HG03354 (cell line): ENCODE results near the gene TRNT1.

Experiments
- ATAC-seq: cut with Tn5 transposase; IDR thresholded peaks from one replicate; pipeline ENCODE4 v1.9.1; 2021; ENCODE audit warnings: mild to moderate bottlenecking; ENCODE audit not compliant: unreplicated experiment, poor library complexity, severe bottlenecking

TRNT1 gene

DNA sequence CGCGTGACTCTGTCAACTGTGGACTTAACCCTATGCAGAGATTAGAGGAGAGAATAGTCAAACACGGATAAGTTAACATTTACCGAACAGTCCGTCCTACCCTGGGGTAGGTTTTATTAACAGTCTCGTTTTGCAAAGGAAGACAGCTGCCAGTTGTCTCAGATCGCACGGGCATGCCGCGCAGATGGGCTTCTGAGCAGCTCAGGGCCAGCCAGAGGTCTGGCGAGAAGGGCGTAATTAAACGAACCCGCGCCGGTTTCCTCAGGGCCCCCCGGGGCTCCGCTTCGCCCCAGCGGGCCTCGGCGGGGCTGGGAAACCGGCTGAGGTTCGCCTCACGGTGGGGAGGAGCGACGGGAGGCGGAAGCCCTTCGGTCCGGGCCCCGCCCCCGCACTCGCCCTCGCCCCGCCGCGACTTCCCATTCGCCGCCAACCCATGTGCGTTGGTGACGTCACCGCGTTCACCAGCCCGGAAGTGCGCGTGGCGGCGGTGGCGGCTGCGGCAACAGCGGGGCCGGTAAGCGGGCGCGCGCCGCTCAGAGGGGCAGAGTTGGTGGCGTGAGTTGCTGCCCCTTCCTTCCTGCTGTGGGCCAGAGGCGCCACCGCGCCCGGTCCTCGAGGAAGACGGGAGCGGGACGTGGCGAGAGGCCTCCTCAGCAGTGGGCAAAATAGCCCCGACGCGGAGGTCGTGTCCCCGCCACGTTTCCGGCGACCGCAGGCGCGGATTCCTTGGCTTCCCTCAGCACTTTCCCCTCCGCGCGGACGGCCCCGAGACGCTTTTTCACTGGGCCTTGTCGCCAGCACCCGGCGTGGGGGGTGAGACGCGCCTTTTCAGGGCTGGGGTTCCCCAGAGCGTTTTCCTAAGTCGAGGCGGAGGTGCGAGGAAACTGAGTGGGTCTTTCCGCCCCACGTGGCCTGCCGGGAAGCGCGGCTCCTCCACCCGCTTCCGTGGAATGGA, at the start of gene TRNT1:
Gene TRNT1 (plus strand): TSS at position 464 of the 955 bp plus-strand sequence. CDS start 2,101 bp downstream, outside the sequence.
- ATAC-seq, result peak; percentile 96

DNA sequence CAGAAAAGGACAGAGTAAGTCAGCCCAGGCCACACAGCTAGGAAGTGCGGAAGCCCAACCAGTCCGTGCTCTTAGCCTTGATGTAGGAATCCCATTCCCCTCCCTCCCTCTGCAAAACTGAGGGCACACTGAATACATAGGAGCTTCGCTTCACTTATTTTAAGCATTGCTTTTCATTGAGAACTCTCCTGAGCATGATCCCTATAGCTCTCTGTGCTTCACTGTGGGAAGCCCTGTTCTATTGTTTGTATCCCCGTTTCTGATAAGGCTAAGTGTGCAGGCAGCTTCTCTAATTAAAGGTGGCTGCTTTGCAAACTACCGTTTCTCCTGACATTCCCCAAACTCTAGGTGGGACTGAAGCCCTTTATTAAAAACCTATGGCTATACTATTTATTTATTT, 46.4 kb upstream of the TRNT1 start:
- ATAC-seq, result no peak

DNA sequence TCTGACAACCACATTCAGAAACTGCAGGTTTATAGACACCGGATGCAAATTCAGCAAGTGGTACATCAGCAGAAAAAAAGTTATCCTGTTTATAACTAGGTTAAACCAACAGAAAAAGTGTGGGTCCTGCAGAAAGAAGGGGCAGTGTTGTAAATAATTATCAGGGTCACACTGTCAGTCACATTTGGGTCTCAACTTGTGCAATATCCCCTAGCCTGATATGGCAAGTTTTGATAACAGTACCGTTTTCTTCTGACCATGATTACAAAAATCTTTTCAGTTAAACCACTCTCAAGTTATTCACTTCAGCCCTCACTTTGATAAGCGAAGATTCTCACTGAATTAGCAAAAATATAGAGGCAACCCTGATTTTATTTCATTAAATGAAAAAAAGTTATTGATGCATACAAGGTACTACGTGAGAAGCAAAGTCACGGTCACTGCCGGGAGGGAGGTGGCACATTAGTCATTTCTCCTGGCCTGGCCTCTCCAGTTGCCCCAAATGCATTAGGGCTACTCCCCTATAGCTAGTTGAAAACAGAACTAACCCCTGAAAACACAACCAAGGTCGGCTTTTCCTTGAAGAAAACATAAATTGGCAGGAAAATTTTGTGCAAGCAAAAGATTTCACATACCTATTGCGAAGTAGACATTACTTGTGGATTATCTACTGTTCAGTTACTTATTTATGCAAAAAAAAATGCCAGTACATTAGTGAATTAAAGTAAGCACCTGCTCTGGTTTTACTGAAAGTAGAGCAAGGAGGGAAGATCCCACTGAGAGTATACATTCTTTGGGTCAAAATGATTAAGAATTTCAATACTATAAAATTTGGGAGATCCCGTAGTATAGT, 45.1 kb upstream of the TRNT1 start:
- ATAC-seq, result peak; percentile 71

DNA sequence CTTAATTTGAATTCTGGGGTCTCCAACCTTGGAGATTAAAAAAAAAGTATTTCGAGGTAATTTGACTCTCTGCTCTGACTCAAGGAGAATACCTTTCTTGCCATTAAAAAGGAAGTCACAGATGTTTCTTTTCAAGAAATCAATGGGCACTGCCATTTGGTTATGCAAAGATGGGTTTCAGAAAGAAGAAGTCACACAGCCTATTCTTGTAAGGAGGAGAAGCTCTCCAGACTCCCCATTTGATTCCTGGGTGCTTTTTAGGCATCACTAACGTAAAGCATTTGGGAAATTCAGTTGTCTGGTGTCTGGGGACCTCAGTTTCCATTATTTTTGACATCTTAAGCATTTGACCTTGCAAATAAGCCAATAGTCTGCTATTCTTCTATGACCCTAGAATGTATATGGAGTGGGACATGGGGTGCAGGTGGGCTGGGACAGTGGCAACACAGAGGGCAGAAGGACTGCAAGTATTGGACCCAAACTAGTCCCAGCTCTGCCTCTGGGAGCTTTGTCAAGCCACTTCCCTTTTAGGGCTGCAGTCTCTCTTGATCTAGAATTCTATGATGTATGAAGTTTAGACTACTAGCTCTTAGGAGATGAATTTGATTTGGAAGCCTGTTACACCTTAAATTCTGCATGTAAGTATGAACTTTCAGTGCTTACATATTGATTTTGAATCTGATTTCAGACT, 44.4 kb upstream of the TRNT1 start:
- ATAC-seq, result peak; percentile 86

DNA sequence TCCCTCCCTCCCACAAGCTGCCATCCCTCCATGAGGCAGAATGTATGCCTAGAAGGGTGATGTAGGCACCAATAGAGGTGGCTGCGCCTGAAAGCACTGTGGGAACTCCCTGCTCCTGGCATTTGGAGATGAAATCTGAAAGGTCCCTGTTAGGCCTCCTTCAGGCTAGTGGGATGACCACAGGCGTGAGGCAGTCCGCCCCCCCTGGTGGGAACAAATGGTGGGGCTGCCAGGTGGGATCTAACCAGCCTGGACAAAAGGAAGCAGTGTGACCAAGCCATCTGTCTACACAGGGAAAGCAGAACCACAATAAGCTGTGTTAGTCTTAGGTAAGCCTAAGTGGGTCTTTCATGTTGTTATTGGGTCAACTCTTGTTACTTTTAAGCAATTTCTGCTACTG, 41.9 kb upstream of the TRNT1 start:
- ATAC-seq, result no peak

DNA sequence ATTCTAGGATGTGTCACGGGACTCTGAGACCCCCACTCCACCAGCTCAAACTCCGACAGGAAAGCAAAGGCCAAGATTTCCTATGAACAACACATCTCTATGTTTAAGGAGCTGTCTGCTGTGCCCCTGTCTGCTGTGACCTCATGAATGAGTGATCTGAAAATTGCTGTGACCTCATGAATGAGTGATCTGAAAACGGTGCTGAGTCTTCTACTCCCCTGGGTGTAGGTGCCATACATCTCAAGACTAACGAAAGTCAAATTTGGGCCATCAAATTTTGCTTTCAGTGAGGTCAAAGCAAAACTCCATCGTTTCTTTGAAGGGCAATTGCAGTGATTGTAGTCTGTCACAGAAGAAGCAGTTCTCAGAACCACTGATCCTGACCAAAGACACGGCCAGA, 41.0 kb upstream of the TRNT1 start:
- no peak for ATAC-seq

DNA sequence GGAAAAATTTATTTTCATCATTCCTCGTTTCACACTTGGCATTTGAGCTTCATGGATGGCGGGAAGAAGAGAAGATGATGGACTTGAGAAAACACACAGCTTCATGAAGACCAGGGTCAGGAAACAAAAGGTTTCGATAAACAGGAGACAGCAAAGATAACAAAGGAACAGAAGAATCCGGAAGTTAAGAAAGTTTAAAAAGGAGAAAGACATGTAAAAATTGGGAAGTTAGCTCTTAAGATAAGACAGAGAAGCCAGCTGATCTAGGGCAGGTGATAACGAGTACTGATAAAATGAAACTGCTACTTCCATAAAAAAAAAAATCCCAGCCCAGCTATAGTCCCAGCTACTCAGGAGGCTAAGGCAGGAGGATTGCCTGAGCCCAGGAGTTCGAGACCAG, 40.5 kb upstream of the TRNT1 start:
- ATAC-seq, result no peak

DNA sequence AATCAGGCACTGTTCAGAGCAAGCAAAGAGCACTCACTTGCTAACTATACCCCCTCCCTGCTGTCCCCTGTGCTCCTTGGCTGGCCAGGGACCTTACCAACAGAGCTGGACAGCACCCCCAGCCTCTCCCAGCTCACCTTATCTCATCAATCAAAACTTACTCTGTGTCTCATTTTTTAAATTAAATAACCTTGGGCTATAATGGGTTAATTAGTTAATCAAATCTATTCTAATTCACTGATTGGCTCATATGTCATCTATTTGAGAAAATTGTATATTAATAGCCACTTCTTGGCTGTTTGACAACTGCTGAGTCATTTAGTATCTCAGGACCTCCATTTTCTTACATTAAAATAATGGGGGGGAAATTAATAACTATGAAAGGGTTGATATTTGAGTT, 39.5 kb upstream of the TRNT1 start:
- no peak for ATAC-seq

DNA sequence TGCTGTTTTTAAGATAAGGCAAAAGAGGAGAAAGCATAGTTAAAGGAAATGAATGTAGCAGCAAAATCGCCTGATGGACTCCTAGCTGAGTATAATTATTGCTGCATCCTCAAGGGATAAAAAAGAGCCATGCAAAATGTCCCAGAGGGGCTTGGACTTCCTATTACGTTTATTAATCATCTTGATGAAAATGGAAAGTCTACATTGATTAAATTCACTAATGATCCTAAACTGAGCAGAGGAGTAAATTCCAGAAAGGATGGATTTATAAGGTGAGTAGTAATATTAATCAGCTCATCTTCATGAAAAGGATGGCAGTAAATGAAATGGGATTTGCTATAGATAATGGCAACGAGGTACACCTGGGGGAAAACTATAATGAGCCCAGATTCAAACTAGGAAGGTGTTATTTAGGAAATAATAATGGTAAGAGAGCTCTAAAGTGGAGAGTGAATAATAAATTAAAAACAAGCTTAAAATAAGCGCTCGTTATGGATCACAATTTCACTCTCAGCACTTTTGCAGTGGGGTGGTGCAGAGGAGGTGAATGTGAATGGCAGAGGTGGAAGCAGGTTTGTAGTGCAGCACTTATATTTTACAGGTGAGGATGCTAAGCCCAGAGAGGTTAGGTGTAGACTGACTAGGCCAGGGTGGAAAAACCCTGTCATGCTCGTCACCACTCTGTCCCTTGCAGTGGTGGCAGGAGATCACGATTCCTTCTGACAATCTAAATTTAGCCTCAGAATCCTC, 38.8 kb upstream of the TRNT1 start:
- no peak for ATAC-seq

DNA sequence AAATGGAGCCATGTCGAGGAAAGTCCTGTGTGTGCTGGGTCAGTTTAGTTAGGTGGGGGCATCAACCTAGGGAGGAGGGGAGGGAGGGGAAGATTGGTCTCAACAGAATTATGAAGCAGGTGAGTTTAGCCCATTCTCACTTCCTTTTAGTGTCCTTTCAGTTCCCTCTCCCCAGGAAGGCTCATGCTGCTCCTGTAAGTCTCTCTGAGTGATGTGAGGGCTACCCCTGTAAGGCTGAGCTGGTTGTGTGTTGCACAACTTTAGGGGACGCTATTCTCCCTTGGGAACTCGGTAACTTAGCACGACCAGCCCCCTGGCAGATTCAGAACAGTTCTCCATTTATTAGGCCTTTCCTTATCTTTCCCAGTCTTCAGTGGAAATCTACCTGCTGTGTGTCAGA, 37.7 kb upstream of the TRNT1 start:
- ATAC-seq, result peak; percentile 99

DNA sequence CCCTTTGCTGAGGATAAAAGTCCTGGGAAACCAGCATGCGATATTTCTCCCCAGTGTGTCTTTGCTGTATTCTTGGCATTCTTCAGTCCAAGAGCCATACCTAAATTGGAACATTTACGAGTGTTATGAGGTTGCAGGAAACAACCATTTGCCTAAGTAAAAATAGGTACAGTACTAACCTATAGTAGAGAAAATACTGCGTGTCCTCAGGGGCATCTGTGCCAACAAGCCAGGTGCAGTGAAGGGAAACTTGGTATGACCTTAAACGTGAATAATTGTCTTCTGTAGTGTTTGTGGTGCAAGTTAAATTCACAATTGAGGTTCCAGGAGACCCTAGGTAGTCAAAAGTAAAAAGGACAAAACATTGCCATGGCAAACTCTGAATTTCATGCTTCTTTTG, 28.8 kb upstream of the TRNT1 start:
- no peak for ATAC-seq

DNA sequence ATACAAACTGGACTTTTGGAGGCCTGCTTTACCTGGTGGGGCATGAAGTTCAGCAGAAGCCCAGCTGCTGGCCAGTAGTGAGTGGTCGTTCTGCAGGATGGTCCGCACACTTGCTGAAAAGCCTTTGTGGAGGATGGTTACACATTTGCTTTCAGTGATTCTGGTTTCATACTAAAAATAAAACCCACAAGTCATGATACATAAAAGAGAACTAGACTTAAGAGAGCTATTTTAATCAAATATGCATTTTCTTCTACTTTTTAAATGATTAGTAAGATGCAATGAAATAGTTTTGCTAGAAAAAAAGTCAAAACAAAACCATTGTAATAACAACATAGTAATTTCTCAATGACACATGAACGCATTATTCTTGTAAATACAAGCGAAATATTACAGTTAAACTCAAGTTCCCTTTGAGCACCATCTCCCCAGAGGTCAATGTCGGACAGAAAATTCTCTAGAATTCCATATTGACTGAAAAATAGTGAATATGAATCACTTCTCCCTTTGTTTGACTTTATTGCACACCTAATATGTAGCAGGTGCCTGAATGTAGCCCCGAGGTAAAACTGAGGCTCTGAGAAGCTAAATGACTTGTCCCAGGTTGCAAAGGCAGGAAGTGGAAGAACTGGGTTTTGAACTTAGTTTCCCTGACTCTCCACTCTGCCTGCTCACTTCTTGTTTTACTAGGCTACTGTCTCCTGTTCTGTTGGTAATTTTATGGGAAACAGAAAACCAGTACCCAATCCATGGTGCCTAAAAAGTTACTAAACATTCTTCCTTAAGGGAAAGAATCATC, 24.9 kb upstream of the TRNT1 start:
- ATAC-seq, result no peak

DNA sequence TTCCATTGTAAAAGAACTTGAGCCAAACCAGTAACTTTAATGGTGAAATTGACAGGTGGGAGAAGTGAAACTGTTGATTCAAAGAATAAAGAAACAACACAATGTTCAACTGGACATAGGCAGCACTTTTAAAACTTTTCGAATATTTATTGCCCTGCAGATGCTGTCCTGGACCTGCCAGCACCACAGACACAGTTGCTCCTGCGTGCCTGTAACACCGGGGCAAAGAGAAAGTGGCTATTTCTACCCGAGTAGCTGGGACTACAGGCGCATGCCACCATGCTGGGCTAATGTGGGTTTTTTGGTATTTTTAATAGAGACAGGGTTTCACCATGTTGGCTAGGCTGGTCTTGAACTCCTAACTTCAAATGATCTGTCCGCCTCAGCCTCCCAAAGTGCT, 24.0 kb upstream of the TRNT1 start:
- no peak for ATAC-seq

DNA sequence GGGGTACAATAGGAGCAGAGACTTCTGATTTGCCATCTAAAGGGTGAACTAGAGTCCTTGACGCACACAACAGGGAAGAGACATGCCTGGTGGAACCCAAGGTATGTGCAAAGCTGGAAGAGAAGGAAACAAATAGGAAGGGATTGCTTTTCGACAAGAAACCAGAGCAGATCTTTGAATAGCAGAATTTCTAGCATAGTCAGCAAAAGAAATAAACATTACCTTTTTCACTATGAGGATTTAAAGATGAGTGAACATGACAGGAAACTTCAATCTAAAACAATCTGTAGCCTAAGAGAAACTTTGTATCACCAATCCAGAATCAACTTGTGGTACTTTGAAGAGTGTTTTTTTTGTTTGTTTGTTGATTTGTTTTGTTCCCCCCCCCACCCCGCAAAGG, 21.5 kb upstream of the TRNT1 start:
- no peak for ATAC-seq

DNA sequence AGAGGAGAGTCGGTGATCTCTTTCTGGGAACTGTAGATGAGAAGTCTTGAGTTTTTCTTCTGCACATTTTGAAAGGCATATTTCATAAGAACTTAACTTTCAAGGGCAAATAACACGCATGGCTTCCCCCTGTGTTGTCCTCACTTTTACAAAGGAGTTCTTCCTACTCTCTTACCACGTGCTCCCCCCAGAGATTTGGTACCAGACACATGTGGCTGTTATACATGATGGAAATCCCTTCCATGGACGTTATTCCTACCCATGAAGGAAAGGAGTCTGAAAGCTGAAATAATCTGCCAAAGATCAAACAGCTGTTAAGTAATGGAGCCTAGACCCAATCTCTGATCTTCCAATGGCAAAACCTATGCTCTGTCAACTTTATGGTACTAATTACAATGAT, 20.9 kb upstream of the TRNT1 start:
- ATAC-seq, result no peak

DNA sequence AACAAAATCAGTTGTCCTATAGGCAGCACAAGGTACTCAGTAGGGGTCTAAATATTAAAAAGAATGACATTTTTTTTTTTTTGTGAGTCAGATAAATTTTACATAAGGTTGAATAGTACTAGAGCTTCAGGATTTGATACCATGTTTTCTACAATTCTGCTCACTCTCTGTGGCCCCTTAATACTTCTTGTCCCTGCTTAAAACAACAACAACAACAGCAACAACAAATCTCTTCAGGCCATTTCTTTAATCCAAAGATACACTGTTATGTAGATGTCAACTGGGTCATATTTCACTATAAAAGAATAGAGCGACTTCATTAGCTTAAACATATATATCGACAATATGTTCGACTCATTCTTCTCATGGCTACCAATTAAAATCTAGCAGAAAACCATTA, 19.6 kb upstream of the TRNT1 start:
- no peak for ATAC-seq

DNA sequence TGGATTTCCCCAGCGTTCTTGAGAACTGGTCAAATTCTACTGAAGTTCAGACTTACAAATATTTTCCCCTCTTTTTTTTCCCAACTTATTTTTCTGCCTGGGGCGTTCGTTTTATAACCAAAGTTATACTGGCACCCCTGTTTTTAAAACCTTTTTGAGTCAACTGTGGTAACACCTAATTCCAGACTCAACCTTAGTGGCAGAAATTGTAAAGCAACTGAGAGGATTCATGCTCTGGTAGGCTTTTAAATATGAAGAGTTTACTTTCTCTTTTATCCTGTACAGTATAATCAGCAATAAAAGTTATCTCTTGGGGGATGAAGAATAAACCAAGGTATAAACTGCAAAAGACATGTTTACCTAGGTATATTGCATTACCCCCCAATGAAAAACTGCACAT, 18.9 kb upstream of the TRNT1 start:
- ATAC-seq, result no peak

DNA sequence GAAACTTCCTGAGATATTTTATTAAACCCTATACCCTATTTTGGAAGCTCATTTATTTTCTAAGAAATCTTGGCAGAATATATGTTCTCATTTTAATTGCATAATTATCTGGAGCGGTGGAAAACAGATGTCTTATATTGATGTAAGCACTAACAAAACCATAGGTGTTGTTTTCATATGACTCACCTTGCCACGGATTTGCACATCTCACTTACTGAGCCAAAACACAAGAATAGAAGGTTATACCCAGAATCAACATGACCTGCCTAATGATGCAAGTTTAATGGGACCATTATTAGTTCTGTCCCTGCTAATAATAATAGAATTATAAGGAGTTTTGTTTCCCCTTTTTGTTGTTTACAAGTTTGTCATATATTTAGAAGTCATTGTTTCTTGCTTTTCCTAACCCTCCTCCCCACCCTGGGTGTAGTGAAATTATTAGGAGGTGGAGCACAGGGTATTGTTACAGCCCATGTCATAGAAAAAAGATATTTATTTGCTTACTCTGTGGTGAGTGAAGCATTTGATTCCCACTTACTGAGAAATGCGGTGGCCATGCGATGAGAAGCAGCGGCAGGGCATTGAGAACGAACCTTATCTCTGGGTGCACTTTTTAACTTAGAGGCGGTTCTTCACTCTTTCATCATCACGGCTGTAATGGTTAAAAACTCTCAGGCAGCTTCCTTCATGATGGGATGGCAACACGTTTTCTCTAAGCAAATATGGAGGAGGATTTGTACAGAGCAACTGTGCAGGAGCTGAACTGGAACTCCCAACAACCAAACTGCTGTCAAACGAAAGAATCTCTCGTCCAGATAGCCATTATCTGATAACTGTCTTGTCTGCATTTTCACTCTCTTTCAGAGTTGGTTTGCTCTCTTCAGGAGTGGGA, 17.1 kb upstream of the TRNT1 start:
- peak; percentile 69 for ATAC-seq
